ENCODE data around the gene LSS.

LSS gene

DNA sequence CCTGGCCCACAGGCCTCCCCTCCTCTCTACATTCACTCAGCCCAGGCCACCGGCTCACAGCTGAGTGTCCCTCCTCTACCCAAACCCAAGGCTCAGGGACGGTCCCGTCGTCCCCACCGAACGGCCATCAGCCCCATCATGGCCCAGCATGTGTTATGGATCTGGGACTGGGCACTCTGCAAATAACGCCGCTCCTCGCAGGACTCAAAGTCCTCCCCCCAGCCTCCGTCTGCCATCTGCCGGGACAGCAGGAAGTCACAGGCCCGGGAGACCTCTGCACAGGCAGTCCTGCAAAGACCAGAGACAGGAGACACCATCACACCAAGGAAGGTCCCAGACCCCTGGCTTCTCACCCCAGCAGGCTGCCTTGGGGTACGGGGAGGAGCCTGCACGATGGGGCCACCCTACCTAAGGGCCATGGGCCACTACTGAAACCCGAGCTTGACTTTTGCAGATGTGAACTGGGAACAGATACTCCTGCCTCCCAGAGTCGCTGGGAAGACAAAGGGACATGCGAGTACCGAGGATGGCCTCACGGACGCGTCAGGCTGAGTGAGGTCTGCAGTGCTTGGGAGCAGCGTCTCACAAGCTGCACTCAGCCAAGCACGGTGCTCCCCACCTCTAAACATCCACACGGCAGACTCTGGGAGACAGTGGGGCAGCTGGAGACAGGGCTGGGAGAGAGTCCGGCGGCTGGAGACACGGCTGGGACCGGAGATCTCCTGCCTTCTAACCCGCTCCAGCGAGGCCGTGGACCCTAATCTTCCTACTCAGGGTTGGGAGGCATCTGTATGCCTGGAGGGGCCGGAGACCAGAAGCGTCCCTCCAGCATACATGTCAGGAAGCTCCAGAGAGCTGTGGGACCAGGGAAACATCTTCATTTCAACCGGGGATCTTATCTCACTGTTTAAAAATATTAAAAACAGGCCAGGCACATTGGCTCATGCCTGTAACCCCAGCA is 33.9 kb downstream of the LSS start:
- CTCF ChIA-PET, result no interaction called here
- DNase-seq, result no peak
- Mint-ChIP-seq H3K4me3 (no peak overlapping the region), H3K27ac (peak overlapping the region; percentile 49), H3K9me3 (peaks cover 7% of the 10 kb centered on the region), H3K36me3 (peaks cover 47% of the 10 kb centered on the region), H3K27me3 (no peaks in the 10 kb centered on the region), H3K4me1 (no peaks in the 10 kb centered on the region)

DNA sequence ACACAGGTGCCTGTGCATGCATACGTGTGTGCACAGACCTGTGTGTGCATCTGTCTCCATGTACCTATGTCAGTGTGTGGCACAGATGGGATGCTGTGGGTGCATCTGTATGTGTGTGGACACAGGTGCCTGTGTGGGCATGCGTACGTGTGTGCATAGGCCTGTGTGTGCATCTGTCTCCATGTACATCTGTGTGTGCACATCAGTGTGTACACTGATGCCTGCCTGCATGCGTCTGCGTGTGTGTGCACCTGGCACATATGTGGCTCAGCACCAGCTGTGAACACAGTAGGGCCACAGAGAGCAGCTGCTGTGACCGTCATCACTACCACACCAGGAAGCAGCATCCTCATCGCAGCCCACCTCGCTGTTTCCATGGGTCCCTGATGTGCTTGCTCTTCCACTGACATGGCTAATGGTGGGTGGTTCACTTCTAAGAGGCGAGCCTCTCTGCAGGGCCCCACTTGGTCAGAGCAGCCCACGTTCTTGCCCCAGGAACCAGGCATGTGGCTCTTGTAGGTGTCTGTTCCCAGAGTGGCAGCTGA is 34.7 kb downstream of the LSS start:
- no peaks in the 10 kb centered on the region for H3K4me1 Mint-ChIP-seq
- no peak overlapping the region for H3K27ac Mint-ChIP-seq
- H3K4me3 Mint-ChIP-seq, result no peak overlapping the region
- peaks cover 41% of the 10 kb centered on the region for H3K36me3 Mint-ChIP-seq
- DNase-seq, result no peak
- H3K9me3 Mint-ChIP-seq, result peaks cover 7% of the 10 kb centered on the region
- CTCF ChIA-PET, result no interaction called here
- no peaks in the 10 kb centered on the region for H3K27me3 Mint-ChIP-seq

DNA sequence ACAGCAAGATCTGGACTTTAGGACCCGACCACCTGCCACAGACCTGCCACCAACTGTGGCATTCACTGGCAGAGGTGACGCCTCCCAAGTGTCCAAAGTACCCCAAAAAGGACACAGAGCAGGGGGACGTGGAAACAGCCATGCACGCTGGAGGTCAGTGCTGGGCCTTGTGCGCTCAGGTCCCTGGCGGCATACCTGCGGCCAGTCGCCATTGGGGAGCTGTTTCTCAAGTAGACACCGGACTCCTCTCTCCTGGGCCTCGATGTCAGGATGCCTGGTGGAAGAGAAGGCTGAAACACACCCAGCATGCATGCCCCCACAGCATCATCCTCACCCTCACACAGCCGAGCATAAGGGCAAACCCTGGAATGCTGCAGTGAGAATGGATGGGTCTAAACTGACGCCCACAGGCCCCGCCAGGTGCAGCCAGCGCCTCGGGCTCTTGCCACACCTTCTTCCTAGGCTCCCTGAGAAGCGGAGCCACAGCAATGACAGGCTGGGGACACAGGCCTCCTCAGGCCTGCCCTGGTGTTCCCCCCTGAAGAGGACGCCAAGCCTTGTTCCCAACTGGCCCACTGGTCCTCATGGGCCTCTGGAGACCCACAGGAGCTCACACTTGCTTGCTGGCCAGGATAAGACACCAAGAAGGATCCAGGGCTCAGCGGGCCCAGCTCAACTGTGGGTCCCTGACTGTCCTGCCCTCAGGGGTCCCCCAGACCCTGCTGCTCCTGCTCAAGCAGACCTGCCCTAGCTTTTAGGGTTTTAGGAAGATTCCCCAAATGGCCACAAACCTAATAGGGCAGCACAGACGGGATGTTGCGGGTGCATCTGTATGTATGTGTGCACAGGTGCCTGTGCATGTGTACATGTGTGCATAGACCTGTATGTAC is 36.6 kb downstream of the LSS start:
- CTCF ChIA-PET, result no interaction called here
- Mint-ChIP-seq H3K27me3 (no peaks in the 10 kb centered on the region), H3K4me3 (no peak overlapping the region), H3K36me3 (peaks cover 36% of the 10 kb centered on the region), H3K27ac (no peak overlapping the region), H3K9me3 (peaks cover 7% of the 10 kb centered on the region), H3K4me1 (no peaks in the 10 kb centered on the region)
- no peak for DNase-seq

DNA sequence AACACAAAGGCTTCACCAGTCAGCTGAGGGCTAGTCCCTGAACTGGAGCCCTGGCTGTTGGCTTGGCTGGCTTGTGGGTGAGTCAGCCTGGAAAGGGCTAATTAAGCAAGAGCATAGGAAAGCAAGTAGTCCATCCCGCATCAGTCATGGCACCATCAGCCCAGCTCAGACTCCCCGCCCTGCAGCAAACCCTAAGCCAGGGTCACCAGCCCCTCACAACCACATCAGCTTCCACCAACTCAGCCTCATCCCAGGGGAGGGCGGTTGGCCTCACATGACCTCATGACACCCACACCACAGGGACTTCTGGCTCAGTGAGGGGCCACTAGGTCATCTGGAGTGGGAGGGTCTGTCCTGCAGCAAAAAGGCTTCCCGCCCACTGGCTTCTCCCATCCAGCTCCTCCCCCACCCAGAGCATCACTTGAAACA is 37.3 kb downstream of the LSS start:
- Mint-ChIP-seq H3K9me3 (peaks cover 7% of the 10 kb centered on the region), H3K4me1 (no peaks in the 10 kb centered on the region), H3K27ac (no peak overlapping the region), H3K27me3 (no peaks in the 10 kb centered on the region), H3K4me3 (no peak overlapping the region), H3K36me3 (peaks cover 31% of the 10 kb centered on the region)
- CTCF ChIA-PET, result no interaction called here
- no peak for DNase-seq

DNA sequence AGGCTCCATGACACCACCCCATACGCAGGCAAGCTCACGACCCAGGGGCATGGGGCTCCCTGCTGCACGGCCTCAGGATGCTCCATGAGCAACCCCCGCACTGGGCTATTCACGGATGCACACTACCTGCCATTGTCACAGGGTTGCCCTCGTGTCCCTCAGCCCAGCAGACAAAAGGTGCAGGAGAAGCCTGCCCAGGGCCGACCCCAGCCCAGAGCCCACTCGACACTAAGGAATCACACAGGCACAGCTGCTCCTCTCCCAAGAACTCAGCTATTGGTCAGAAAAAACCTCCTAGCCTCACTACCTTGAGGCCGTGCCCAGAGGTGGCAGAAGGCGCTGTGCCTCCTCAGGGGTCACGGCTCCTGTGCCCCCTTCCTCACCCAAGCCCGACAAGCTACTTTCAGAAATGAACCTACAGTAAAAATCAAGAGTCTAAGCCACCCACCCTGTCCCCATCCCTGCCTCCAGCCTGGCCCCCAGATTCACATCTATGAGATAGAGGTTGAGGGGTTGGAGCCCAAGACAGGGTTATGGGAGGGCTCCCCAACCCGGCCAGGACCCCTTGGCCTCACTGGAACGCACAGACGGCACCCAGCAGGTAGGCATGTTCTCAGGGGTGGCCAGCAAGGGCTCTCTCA is 38.0 kb downstream of the LSS start:
- H3K27ac Mint-ChIP-seq, result no peak overlapping the region
- no peak for DNase-seq
- H3K4me1 Mint-ChIP-seq, result peaks cover 5% of the 10 kb centered on the region
- H3K27me3 Mint-ChIP-seq, result peaks cover 6% of the 10 kb centered on the region
- CTCF ChIA-PET, result no interaction called here
- peaks cover 28% of the 10 kb centered on the region for H3K36me3 Mint-ChIP-seq
- H3K9me3 Mint-ChIP-seq, result peaks cover 7% of the 10 kb centered on the region
- no peak overlapping the region for H3K4me3 Mint-ChIP-seq

DNA sequence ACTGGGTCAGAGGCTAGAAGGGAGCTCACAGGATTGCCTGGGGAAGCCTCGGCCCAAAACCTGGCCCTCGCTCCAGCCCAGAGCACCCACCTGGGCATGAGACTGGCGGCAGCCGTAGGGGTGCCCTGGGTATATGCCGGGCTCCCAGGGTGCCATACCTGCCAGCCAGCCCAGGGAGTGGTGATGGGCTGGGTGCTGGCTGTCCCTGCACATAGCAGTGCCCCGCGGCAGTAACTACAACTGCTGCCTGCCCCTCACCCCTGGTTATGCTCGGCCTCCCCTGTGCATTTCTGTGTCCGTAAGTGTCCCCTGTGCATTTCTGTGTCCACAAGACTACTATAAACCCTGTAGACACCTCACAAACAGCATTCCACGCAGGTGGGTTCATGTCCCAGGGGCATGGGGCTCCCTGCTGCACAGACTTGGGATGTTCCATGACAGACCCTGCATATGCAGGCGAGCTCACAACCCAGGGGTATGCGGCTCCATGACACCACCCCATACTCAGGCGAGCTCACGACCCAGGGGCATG is 38.5 kb downstream of the LSS start:
- DNase-seq, result no peak
- H3K27ac Mint-ChIP-seq, result no peak overlapping the region
- H3K4me1 Mint-ChIP-seq, result peaks cover 10% of the 10 kb centered on the region
- H3K27me3 Mint-ChIP-seq, result peaks cover 7% of the 10 kb centered on the region
- no peak overlapping the region for H3K4me3 Mint-ChIP-seq
- CTCF ChIA-PET, result no interaction called here
- H3K36me3 Mint-ChIP-seq, result peaks cover 28% of the 10 kb centered on the region
- H3K9me3 Mint-ChIP-seq, result peaks cover 7% of the 10 kb centered on the region

DNA sequence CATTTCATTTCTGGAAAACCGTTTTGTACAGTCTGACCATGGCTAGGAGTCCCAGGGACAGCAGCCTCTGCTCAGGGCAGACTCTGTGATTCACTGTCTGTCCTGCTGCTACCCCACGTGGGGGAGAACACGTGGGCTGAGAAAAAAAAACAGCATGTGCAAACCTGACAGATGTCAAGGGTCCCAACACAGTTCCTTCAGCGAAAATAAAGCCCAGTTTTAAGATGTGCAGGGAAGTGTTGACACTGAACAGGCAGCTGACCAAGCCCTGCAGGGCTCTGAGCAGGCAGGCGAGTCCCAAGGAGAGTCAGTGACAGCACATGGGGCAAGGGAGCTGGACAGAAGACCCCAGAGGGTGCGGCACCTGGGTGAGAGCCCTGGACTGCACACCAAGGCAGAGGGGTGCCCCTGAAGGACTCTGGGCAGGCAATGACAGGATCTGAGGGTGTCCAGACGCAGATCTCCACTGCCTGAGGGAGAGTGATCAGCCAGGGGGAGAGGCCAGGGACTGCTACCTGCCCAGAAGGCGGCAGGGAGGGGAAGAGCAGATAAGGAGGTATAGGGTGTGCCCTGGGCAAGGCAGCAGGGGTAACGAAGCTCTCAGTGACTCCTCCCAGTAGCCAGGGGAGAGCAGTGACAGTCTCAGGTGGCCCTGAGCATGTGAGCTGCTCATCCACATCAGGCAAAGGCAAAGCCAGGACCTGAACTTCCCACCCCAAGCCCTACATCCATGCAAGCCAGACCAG is 39.2 kb downstream of the LSS start:
- peaks cover 7% of the 10 kb centered on the region for H3K9me3 Mint-ChIP-seq
- no peak overlapping the region for H3K4me3 Mint-ChIP-seq
- peaks cover 16% of the 10 kb centered on the region for H3K4me1 Mint-ChIP-seq
- peaks cover 26% of the 10 kb centered on the region for H3K36me3 Mint-ChIP-seq
- DNase-seq, result no peak
- H3K27ac Mint-ChIP-seq, result no peak overlapping the region
- CTCF ChIA-PET, result no interaction called here
- H3K27me3 Mint-ChIP-seq, result peaks cover 10% of the 10 kb centered on the region

DNA sequence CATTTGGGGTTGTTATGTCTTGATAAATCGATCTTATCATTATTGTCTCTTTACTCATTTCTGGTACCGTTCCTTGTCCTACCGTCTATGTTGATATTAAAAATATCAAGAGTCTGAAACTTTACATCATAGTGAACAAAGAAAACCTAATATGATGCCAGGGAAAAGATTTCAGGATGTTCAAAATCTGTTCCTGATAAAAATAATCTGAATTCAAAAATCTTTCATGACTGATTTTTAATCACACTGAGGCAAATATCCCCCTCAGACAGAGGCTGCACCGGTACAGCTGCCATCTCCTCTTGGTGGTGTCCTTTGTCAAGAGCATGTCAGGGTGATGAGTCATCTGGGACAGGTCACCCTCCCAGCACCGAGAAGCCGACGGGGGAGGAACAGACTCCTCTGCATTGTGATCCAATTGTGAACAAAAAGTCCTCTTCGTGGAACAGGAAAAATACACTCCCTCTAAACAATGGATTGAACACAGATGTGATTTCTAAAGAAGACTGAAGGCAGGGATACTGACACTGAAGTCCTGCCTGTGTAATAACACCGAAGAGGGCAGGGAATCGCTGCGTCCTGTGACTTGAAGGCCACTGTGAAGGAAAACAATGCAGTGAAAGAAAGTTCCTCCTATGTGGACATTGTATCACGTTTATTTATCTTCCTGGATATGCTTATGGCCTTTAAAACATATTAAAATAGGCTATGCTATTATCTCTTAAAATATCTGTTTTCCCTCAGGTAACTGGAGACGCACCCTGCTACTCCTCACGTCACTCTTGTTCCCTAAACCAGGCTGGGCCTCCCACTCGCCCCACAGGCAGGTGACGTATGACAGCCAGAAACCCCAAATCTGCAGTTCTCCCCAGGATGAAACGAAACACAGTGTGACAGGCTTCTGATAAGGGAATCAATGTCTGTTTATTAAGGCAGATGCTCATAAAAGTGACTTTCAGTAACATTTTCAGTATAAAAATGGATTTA is 40.1 kb downstream of the LSS start:
- Mint-ChIP-seq H3K27me3 (peaks cover 14% of the 10 kb centered on the region), H3K27ac (no peak overlapping the region), H3K4me1 (peaks cover 16% of the 10 kb centered on the region), H3K36me3 (peaks cover 17% of the 10 kb centered on the region), H3K9me3 (peaks cover 3% of the 10 kb centered on the region), H3K4me3 (no peak overlapping the region)
- CTCF ChIA-PET, result no interaction called here
- no peak for DNase-seq

DNA sequence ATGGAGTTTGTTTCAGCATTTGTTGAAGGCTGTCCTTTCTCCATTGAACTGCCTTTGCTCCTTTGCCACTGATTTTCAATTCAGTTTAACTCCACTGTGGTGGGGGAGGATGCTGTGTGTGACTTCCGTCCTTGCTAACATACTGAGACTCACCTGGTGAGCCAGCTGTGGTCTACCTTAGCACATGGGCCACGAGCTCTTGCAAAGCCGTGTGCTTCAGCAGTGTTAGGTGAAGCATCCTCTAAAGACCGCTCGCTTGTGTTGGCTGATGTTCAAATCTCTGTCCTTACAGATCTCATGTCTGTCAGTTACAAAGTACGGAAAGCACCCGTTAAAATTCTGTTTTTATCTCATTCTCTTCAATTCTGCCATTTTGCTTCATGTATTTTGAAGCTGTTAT is 40.8 kb downstream of the LSS start:
- peaks cover 12% of the 10 kb centered on the region for H3K36me3 Mint-ChIP-seq
- CTCF ChIA-PET, result no interaction called here
- DNase-seq, result no peak
- H3K4me1 Mint-ChIP-seq, result peaks cover 16% of the 10 kb centered on the region
- H3K9me3 Mint-ChIP-seq, result no peaks in the 10 kb centered on the region
- peaks cover 14% of the 10 kb centered on the region for H3K27me3 Mint-ChIP-seq
- no peak overlapping the region for H3K27ac Mint-ChIP-seq
- H3K4me3 Mint-ChIP-seq, result no peak overlapping the region

DNA sequence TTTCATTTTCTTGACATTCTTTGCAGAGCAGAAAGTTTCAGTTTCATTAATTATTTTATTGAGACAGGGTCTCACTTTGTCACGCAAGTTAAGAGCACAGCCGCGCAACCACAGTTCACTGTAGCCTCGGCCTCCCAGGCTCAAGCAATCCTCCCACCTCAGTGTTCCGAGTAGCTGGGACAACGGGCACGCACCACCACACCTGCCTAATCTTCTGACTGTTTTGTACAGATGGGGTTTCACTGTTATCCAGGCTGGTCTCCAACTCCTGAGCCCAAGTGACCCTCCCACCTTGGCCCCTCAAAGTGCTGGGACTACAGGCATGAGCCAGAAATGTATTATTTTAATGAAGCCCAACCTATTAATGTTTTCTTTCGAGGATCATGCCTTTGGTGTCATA is 41.3 kb downstream of the LSS start:
- no peak for DNase-seq
- H3K27ac Mint-ChIP-seq, result no peak overlapping the region
- H3K27me3 Mint-ChIP-seq, result peaks cover 14% of the 10 kb centered on the region

DNA sequence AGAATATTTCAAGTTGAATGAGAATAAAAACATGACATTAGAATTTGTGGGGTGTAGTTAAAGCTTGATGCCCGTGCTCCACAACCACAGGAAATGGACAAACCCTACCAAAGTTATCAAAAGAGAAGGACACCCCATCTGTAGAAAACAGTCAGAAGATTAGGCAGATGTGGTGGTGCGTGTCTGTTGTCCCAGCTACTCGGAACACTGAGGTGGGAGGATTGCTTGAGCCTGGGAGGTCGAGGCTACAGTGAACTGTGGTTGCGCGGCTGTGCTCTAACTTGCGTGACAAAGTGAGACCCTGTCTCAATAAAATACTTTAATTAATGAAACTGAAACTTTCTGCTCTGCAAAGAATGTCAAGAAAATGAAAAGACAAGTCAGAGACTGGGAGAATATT is 42.9 kb downstream of the LSS start:
- CTCF ChIA-PET, result no interaction called here
- H3K36me3 Mint-ChIP-seq, result peaks cover 3% of the 10 kb centered on the region
- H3K27me3 Mint-ChIP-seq, result peaks cover 14% of the 10 kb centered on the region
- DNase-seq, result no peak
- no peak overlapping the region for H3K27ac Mint-ChIP-seq
- no peaks in the 10 kb centered on the region for H3K9me3 Mint-ChIP-seq
- peak overlapping the region; percentile 78 for H3K4me3 Mint-ChIP-seq
- H3K4me1 Mint-ChIP-seq, result peaks cover 16% of the 10 kb centered on the region

More for the DNA sequence above, 41.3 kb downstream of the LSS start:
- CTCF ChIA-PET, result no interaction called here
- Mint-ChIP-seq H3K4me3 (no peak overlapping the region), H3K9me3 (no peaks in the 10 kb centered on the region), H3K4me1 (peaks cover 16% of the 10 kb centered on the region), H3K36me3 (peaks cover 9% of the 10 kb centered on the region)

DNA sequence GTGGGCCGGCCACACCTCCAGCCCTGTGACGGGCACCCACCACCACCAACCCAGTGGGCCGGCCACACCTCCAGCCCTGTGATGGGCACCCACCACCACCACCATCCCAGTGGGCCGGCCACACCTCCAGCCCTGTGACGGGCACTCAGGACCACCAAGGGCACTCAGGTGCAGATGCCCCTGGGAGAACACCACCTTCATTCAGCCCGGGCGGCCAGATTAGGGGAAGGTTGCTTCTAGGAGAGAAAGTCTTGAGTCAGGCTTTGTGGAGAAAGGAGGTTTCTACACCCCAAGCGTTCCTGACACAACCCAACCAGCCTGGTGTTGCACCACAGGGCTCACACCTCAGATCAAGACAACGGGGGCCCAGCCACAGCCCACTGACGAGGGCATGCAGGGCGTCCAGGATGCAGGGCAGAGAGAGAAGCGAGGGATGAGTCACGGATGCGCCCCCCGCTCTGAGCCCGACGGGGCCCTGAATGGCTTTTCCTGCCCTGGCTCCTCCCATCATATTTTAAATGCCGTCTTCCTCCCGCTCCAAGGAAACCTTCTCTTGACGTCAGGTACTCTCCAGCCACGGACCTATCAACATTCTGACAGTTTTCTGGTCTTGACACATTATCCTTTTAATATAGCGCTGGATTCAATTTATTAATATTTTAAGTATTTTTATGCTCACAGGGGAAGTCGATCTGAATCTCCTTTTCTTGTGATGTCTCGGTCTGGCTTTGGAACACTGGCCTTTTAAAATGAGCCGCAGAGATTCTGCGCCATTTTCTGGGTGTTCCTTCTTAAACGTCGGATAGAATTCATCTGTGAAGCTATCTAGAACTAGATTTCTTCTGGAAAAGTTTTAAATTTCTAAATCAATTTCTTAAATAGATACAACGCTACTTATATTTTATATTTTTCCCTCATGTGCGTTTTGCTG is 43.7 kb downstream of the LSS start:
- Mint-ChIP-seq H3K27ac (peak overlapping the region; percentile 87), H3K36me3 (peaks cover 3% of the 10 kb centered on the region), H3K4me1 (peaks cover 16% of the 10 kb centered on the region), H3K9me3 (no peaks in the 10 kb centered on the region), H3K4me3 (peak overlapping the region; percentile 78), H3K27me3 (peaks cover 14% of the 10 kb centered on the region)
- peak; percentile 75 for DNase-seq
- CTCF ChIA-PET, result no interaction called here
